ENCODE measurements around the gene EBF3. TPM values are rescaled to one million over a fixed set of nuclear protein-coding genes. Genes with fewer than 3 reads are reported as not detected.
A peak's percentile ranks its signal among the peaks of the same experiment; 100 is the strongest.

The EBF3 gene
- total and polyA plus RNA-seq, 4 donors, result 0.13 to 23.3 (median 4.3) TPM

- Histone ChIP-seq H3K27ac (ENCODE audit: low read depth in 1 of 2, low read length in 2 of 2) (no peak overlapping the region), H3K9me3 (ENCODE audit: control insufficient read depth, low read length) (no peaks in the 10 kb centered on the region), H3K4me1 (ENCODE audit: control insufficient read depth in 1 of 2, insufficient read depth in 2 of 2, low read length in 2 of 2) (no peaks in the 10 kb centered on the region), H3K27me3 (ENCODE audit: control insufficient read depth in 1 of 2, insufficient read depth in 2 of 2, low read length in 1 of 2) (no peaks in the 10 kb centered on the region), H3K36me3 (ENCODE audit: control insufficient read depth in 1 of 2, insufficient read depth in 2 of 2, low read length in 1 of 2) (no peaks in the 10 kb centered on the region), H3K4me3 (ENCODE audit: low read length in 2 of 2) (no peak overlapping the region)
- intact Hi-C loops (cut with DNase I), result no loop called here
- WGBS, 2 donors, result 77 to 80% methylated on average over 11 of the region's 11 CpGs
- DNase-seq, result peak in 1 of 2 donors; percentile 25
- no peak for ATAC-seq (ENCODE audit: low FRiP score)
Measured at GRCh38 chr10:129875993-129876726, 87.9 kb downstream of the EBF3 start.

DNA sequence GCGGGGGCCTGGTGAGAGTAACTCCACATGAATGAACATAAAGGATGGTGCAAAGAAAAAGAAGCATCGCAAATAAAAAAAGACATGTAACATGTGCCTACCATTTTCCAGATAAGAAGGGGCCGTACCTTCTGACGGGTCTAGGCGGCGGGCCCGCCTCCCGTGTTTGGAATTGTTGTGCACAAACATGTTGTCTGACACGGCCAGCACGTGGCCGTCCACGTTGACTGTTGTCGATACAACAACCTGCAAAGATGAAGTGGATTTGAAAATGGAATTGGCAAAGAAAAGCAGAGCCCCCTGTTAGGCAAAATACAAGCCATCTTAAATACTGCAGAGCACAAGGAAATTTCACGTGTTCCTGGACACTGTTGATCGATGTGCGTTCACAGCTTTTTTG lies 90.7 kb downstream of the EBF3 start:
- intact Hi-C loops (cut with DNase I), result no loop called here
- H3K4me1 ChIP-seq (ENCODE audit: control insufficient read depth in 1 of 2, insufficient read depth in 2 of 2, low read length in 2 of 2), result no peaks in the 10 kb centered on the region
- H3K36me3 ChIP-seq (ENCODE audit: control insufficient read depth in 1 of 2, insufficient read depth in 2 of 2, low read length in 1 of 2), result no peaks in the 10 kb centered on the region
- no peaks in the 10 kb centered on the region for H3K27me3 ChIP-seq (ENCODE audit: control insufficient read depth in 1 of 2, insufficient read depth in 2 of 2, low read length in 1 of 2)
- DNase-seq, result peak in 1 of 2 donors; percentile 53
- no peaks in the 10 kb centered on the region for H3K9me3 ChIP-seq (ENCODE audit: control insufficient read depth, low read length)
- no peak for ATAC-seq (ENCODE audit: low FRiP score)
- H3K27ac ChIP-seq (ENCODE audit: low read depth in 1 of 2, low read length in 2 of 2), result no peak overlapping the region
- no peak overlapping the region for H3K4me3 ChIP-seq (ENCODE audit: low read length in 2 of 2)
- 87 to 90% methylated on average over 16 of the region's 16 CpGs for WGBS, 2 donors

GRCh38 chr10:129871966-129872365 lies 92.1 kb downstream of the EBF3 start:
- Histone ChIP-seq H3K36me3 (ENCODE audit: control insufficient read depth in 1 of 2, insufficient read depth in 2 of 2, low read length in 1 of 2) (no peaks in the 10 kb centered on the region), H3K27me3 (ENCODE audit: control insufficient read depth in 1 of 2, insufficient read depth in 2 of 2, low read length in 1 of 2) (no peaks in the 10 kb centered on the region), H3K4me3 (ENCODE audit: low read length in 2 of 2) (no peak overlapping the region), H3K9me3 (ENCODE audit: control insufficient read depth, low read length) (no peaks in the 10 kb centered on the region), H3K27ac (ENCODE audit: low read depth in 1 of 2, low read length in 2 of 2) (no peak overlapping the region), H3K4me1 (ENCODE audit: control insufficient read depth in 1 of 2, insufficient read depth in 2 of 2, low read length in 2 of 2) (no peaks in the 10 kb centered on the region)
- WGBS, 2 donors, result 80 to 83% methylated on average over 8 of the region's 8 CpGs
- intact Hi-C loops (cut with DNase I), result no loop called here
- ATAC-seq (ENCODE audit: low FRiP score) (no peak), DNase-seq (no peak)

GRCh38 chr10:129870961-129871621 lies 93.0 kb downstream of the EBF3 start:
- H3K27me3 ChIP-seq (ENCODE audit: control insufficient read depth in 1 of 2, insufficient read depth in 2 of 2, low read length in 1 of 2), result no peaks in the 10 kb centered on the region
- H3K27ac ChIP-seq (ENCODE audit: low read depth in 1 of 2, low read length in 2 of 2), result no peak overlapping the region
- WGBS, 2 donors, result 64 to 67% methylated on average over 17 of the region's 17 CpGs
- intact Hi-C loops (cut with DNase I), result no loop called here
- H3K4me1 ChIP-seq (ENCODE audit: control insufficient read depth in 1 of 2, insufficient read depth in 2 of 2, low read length in 2 of 2), result no peaks in the 10 kb centered on the region
- no peaks in the 10 kb centered on the region for H3K9me3 ChIP-seq (ENCODE audit: control insufficient read depth, low read length)
- H3K36me3 ChIP-seq (ENCODE audit: control insufficient read depth in 1 of 2, insufficient read depth in 2 of 2, low read length in 1 of 2), result no peaks in the 10 kb centered on the region
- H3K4me3 ChIP-seq (ENCODE audit: low read length in 2 of 2), result no peak overlapping the region
- DNase-seq (peak in 1 of 2 donors; percentile 10), ATAC-seq (ENCODE audit: low FRiP score) (no peak)

GRCh38 chr10:129870474-129870757 lies 93.7 kb downstream of the EBF3 start:
- no peaks in the 10 kb centered on the region for H3K9me3 ChIP-seq (ENCODE audit: control insufficient read depth, low read length)
- H3K4me3 ChIP-seq (ENCODE audit: low read length in 2 of 2), result no peak overlapping the region
- intact Hi-C loops (cut with DNase I), result no loop called here
- DNase-seq (no peak), ATAC-seq (ENCODE audit: low FRiP score) (no peak)
- no peak overlapping the region for H3K27ac ChIP-seq (ENCODE audit: low read depth in 1 of 2, low read length in 2 of 2)
- WGBS, 2 donors, result 94 to 95% methylated on average over 13 of the region's 13 CpGs
- no peaks in the 10 kb centered on the region for H3K4me1 ChIP-seq (ENCODE audit: control insufficient read depth in 1 of 2, insufficient read depth in 2 of 2, low read length in 2 of 2)
- H3K36me3 ChIP-seq (ENCODE audit: control insufficient read depth in 1 of 2, insufficient read depth in 2 of 2, low read length in 1 of 2), result no peaks in the 10 kb centered on the region
- H3K27me3 ChIP-seq (ENCODE audit: control insufficient read depth in 1 of 2, insufficient read depth in 2 of 2, low read length in 1 of 2), result no peaks in the 10 kb centered on the region

DNA sequence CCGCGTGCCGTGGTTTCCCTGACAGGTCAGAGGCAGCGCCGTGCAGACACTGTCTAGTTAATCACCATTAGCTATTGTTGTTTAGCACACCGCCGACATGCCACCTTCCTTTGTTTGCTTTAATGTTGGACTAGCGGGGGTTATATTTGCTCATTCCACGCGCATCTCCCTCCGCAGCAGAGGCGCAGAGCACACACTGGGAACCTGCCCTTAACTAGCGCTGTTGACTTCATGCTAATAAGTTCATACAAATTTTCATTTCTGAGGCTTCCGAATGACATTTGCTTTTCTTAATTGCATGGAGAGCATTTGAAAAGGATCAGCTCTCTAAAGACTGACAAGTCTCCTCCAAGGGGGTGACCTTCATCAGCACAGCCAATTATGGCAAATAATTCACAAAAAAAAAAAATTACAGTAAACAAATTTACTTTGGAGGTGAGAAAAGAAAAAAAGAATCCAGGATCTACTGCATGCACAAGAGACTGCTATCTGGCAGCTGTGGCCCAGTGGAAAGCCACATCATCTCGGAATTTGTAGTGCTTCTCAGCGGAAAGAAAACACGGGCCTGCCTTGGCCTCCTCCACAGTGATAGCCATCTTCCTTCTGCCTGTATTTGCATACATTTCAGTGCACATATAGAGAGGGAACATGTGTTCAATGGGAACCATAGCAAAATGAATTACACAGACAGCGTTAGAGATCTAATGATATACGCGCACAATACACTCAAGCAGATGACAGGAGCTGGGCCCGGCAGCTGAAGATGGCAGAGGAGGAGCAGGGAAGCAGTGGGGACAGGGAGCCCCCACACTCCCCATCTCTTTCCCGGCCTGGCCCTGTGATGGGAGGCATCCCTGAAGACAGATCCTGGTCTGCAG lies 94.2 kb downstream of the EBF3 start:
- no peak for ATAC-seq (ENCODE audit: low FRiP score)
- 92 to 93% methylated on average over 22 of the region's 22 CpGs for WGBS, 2 donors
- H3K9me3 ChIP-seq (ENCODE audit: control insufficient read depth, low read length), result no peaks in the 10 kb centered on the region
- DNase-seq, result no peak
- H3K27me3 ChIP-seq (ENCODE audit: control insufficient read depth in 1 of 2, insufficient read depth in 2 of 2, low read length in 1 of 2), result no peaks in the 10 kb centered on the region
- H3K27ac ChIP-seq (ENCODE audit: low read depth in 1 of 2, low read length in 2 of 2), result no peak overlapping the region
- H3K4me1 ChIP-seq (ENCODE audit: control insufficient read depth in 1 of 2, insufficient read depth in 2 of 2, low read length in 2 of 2), result no peaks in the 10 kb centered on the region
- no peak overlapping the region for H3K4me3 ChIP-seq (ENCODE audit: low read length in 2 of 2)
- intact Hi-C loops (cut with DNase I), result no loop called here
- no peaks in the 10 kb centered on the region for H3K36me3 ChIP-seq (ENCODE audit: control insufficient read depth in 1 of 2, insufficient read depth in 2 of 2, low read length in 1 of 2)

GRCh38 chr10:129868449-129869035 lies 95.5 kb downstream of the EBF3 start:
- DNase-seq, result no peak
- intact Hi-C loops (cut with DNase I), result no loop called here

GRCh38 chr10:129867631-129868179 lies 96.4 kb downstream of the EBF3 start:
- H3K36me3 ChIP-seq (ENCODE audit: control insufficient read depth in 1 of 2, insufficient read depth in 2 of 2, low read length in 1 of 2), result no peaks in the 10 kb centered on the region
- ATAC-seq (ENCODE audit: low FRiP score) (no peak), DNase-seq (no peak)
- no peaks in the 10 kb centered on the region for H3K9me3 ChIP-seq (ENCODE audit: control insufficient read depth, low read length)
- no peak overlapping the region for H3K4me3 ChIP-seq (ENCODE audit: low read length in 2 of 2)
- intact Hi-C loops (cut with DNase I), result no loop called here
- WGBS, 2 donors, result 95 to 97% methylated on average over 36 of the region's 36 CpGs
- H3K27me3 ChIP-seq (ENCODE audit: control insufficient read depth in 1 of 2, insufficient read depth in 2 of 2, low read length in 1 of 2), result no peaks in the 10 kb centered on the region
- no peak overlapping the region for H3K27ac ChIP-seq (ENCODE audit: low read depth in 1 of 2, low read length in 2 of 2)
- no peaks in the 10 kb centered on the region for H3K4me1 ChIP-seq (ENCODE audit: control insufficient read depth in 1 of 2, insufficient read depth in 2 of 2, low read length in 2 of 2)

More at GRCh38 chr10:129868449-129869035, 95.5 kb downstream of the EBF3 start:
- Histone ChIP-seq H3K27ac (ENCODE audit: low read depth in 1 of 2, low read length in 2 of 2) (no peak overlapping the region), H3K36me3 (ENCODE audit: control insufficient read depth in 1 of 2, insufficient read depth in 2 of 2, low read length in 1 of 2) (no peaks in the 10 kb centered on the region), H3K4me1 (ENCODE audit: control insufficient read depth in 1 of 2, insufficient read depth in 2 of 2, low read length in 2 of 2) (no peaks in the 10 kb centered on the region), H3K4me3 (ENCODE audit: low read length in 2 of 2) (no peak overlapping the region), H3K9me3 (ENCODE audit: control insufficient read depth, low read length) (no peaks in the 10 kb centered on the region), H3K27me3 (ENCODE audit: control insufficient read depth in 1 of 2, insufficient read depth in 2 of 2, low read length in 1 of 2) (no peaks in the 10 kb centered on the region)
- WGBS, 2 donors, result 78 to 84% methylated on average over 18 of the region's 18 CpGs
- no peak for ATAC-seq (ENCODE audit: low FRiP score)
